ENCODE results near the gene ASTN2.

ASTN2 gene

GRCh38 chr9:116502746-116503145 is 912.1 kb downstream of the ASTN2 start:
- TF ChIP-seq ZFX (IDR thresholded peaks at IDR 0.05) (no peak), CTCF (conservative IDR thresholded peaks at IDR 0.05) (no peak)
- H3K27ac ChIP-seq = no peak overlapping the region

- H3K27ac ChIP-seq = no peak overlapping the region
- TF ChIP-seq CTCF (conservative IDR thresholded peaks at IDR 0.05) (no peak), ZFX (IDR thresholded peaks at IDR 0.05) (no peak)
Measured at GRCh38 chr9:116501871-116502270, 913.0 kb downstream of the ASTN2 start.

- no peak for TF ChIP-seq ZFX (IDR thresholded peaks at IDR 0.05)
- H3K27ac ChIP-seq = no peak overlapping the region
Measured at GRCh38 chr9:116499986-116500871, 914.6 kb downstream of the ASTN2 start.

- no peak overlapping the region for H3K27ac ChIP-seq
- TF ChIP-seq CTCF (conservative IDR thresholded peaks at IDR 0.05) (no peak), ZFX (IDR thresholded peaks at IDR 0.05) (no peak)
Measured at GRCh38 chr9:116499434-116499833, 915.4 kb downstream of the ASTN2 start.

- no peak overlapping the region for H3K27ac ChIP-seq
- TF ChIP-seq CTCF (conservative IDR thresholded peaks at IDR 0.05) (no peak), ZFX (IDR thresholded peaks at IDR 0.05) (no peak)
Measured at GRCh38 chr9:116497095-116497890, 917.6 kb downstream of the ASTN2 start.

GRCh38 chr9:116496167-116496566 is 918.7 kb downstream of the ASTN2 start:
- TF ChIP-seq CTCF (conservative IDR thresholded peaks at IDR 0.05) = no peak
- no peak for TF ChIP-seq ZFX (IDR thresholded peaks at IDR 0.05)
- no peak overlapping the region for H3K27ac ChIP-seq

- TF ChIP-seq ZFX (IDR thresholded peaks at IDR 0.05) = no peak
- TF ChIP-seq CTCF (conservative IDR thresholded peaks at IDR 0.05) = no peak
- H3K27ac ChIP-seq = no peak overlapping the region
Measured at GRCh38 chr9:116495725-116496124, 919.1 kb downstream of the ASTN2 start.
